Stimulated activated CD8-positive, alpha-beta memory T cell treated with anti-CD3 and anti-CD28 coated beads, Interleukin-4, amount 100 ng/mL, for 24 hours (primary cell): Measurements from ENCODE around the gene CSF1R.
"Not testable (repeated sequence)": the region's sequence is repeated elsewhere in the genome, so short reads cannot be mapped to it uniquely, and the experiment has no call there.

Experiments used
- DNase-seq: peaks from one replicate; pipeline ENCODE4 v3.0.0-alpha.2; 2020; ENCODE audit warnings: low read depth

CSF1R gene

GRCh38 chr5:150103678-150104549 is 17.6 kb upstream of the CSF1R start:
- no peak for DNase-seq

GRCh38 chr5:150101023-150101422 is 14.7 kb upstream of the CSF1R start:
- no peak for DNase-seq

- DNase-seq, result no peak
Observed at GRCh38 chr5:150097152-150097551, 10.8 kb upstream of the CSF1R start.

GRCh38 chr5:150092159-150092787 is 5.9 kb upstream of the CSF1R start:
- no peak for DNase-seq

- no peak for DNase-seq
Observed at GRCh38 chr5:150085191-150085912, 1.0 kb downstream of the CSF1R start.

- not testable (repeated sequence) for DNase-seq
Observed at GRCh38 chr5:150084754-150085153, 1.6 kb downstream of the CSF1R start.

GRCh38 chr5:150082889-150083288 is 3.5 kb downstream of the CSF1R start:
- DNase-seq, result no peak

GRCh38 chr5:150082374-150082773 is 4.0 kb downstream of the CSF1R start:
- DNase-seq, result no peak

- DNase-seq, result no peak
Observed at GRCh38 chr5:150081541-150082283, 4.6 kb downstream of the CSF1R start.

- no peak for DNase-seq
Observed at GRCh38 chr5:150080696-150081435, 5.5 kb downstream of the CSF1R start.

- no peak for DNase-seq
Observed at GRCh38 chr5:150079909-150080461, 6.4 kb downstream of the CSF1R start.

- DNase-seq, result no peak
Observed at GRCh38 chr5:150078802-150079689, 7.3 kb downstream of the CSF1R start.

- DNase-seq, result no peak
Observed at GRCh38 chr5:150077996-150078801, 8.2 kb downstream of the CSF1R start.

- no peak for DNase-seq
Observed at GRCh38 chr5:150077060-150077459, 9.3 kb downstream of the CSF1R start.

GRCh38 chr5:150075806-150076205 is 10.5 kb downstream of the CSF1R start:
- no peak for DNase-seq

- DNase-seq, result no peak
Observed at GRCh38 chr5:150075233-150075632, 11.1 kb downstream of the CSF1R start.

- DNase-seq, result no peak
Observed at GRCh38 chr5:150073677-150074076, 12.7 kb downstream of the CSF1R start.

GRCh38 chr5:150073086-150073625 is 13.2 kb downstream of the CSF1R start:
- no peak for DNase-seq

GRCh38 chr5:150070821-150071220 is 15.5 kb downstream of the CSF1R start:
- DNase-seq, result no peak
